ENCODE data around the gene SMC6.

Gene SMC6

DNA sequence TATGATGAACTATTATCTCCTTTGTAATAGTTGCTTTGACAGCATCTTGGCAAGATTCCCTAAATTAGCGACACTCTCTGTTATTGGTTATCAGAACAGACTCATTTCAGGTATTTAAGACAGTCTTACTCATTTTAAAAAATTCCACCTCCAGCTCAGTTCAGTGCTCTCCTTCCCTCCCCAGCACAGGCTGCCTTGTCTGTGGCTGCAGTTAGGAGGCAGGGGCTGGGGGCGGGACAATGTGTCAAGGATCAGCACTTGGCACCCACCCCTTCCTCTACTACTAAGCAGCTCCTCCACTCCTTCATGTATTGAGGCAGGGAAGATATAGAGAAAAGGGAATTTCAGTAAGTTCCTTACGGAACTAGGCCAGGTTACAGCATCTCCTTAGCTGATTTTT lies 128.2 kb downstream of the SMC6 start:
- Histone ChIP-seq H3K27me3 (replicated peaks) (no peaks in the 10 kb centered on the region), H3K36me3 (replicated peaks) (no peaks in the 10 kb centered on the region), H3K4me3 (ENCODE audit: low read depth, low read length) (no peak overlapping the region), H3K27ac (no peak overlapping the region)
- DNase-seq = no peak
- TF ChIP-seq, protein P1, sequence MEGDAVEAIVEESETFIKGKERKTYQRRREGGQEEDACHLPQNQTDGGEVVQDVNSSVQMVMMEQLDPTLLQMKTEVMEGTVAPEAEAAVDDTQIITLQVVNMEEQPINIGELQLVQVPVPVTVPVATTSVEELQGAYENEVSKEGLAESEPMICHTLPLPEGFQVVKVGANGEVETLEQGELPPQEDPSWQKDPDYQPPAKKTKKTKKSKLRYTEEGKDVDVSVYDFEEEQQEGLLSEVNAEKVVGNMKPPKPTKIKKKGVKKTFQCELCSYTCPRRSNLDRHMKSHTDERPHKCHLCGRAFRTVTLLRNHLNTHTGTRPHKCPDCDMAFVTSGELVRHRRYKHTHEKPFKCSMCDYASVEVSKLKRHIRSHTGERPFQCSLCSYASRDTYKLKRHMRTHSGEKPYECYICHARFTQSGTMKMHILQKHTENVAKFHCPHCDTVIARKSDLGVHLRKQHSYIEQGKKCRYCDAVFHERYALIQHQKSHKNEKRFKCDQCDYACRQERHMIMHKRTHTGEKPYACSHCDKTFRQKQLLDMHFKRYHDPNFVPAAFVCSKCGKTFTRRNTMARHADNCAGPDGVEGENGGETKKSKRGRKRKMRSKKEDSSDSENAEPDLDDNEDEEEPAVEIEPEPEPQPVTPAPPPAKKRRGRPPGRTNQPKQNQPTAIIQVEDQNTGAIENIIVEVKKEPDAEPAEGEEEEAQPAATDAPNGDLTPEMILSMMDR (IDR thresholded peaks at IDR 0.05; ENCODE audit: low read depth, low read length, missing control alignments) = no peak
- in situ Hi-C loops (cut with HindIII; ENCODE audit: low pct_ligation_motif_present, low sequenced_read_pairs) = no loop called here

DNA sequence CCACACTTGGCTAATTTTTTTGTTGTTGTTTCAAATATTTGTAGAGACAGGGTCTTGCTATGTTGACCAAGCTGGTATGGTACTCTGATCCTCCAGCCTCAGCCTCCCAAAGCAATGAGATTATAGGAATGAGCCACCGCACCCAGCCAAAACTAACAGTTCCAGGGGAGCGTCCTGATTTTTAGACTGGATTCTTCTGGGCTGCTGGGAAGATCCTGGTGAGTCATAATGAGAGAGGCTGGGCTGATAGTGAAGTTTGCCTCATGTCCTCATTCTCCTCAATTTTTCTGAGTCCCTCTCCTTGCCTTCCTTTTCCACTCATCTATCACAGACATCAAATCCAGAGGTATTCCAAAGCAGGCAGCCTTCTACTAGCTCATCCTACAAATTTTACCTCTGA lies 131.8 kb downstream of the SMC6 start:
- in situ Hi-C loops (cut with HindIII; ENCODE audit: low pct_ligation_motif_present, low sequenced_read_pairs) = no loop called here
- TF ChIP-seq, protein P1 (IDR thresholded peaks at IDR 0.05; ENCODE audit: low read depth, low read length, missing control alignments) = no peak
- H3K27ac ChIP-seq = no peak overlapping the region

DNA sequence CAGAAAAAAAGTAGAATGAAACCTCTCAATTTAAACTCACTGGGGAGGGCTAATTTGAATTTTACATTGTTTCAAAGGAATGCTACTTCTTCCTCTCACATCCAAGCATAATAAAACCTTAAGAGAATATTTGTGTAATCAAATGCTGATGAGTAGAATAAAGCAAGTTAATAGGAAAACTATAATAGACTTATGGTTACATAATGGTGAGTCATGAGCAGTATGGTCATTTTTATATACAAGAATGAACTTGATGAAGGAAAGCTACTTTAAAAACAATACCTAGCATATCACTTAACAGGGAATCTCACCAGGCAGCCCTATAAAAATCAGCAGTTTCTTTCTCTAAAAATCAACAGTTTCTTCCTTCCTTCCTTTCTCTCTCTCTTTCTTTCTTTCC lies 132.8 kb downstream of the SMC6 start:
- H3K27me3 ChIP-seq (replicated peaks) = no peaks in the 10 kb centered on the region
- no peak overlapping the region for H3K4me3 ChIP-seq (ENCODE audit: low read depth, low read length)
- H3K36me3 ChIP-seq (replicated peaks) = no peaks in the 10 kb centered on the region
- in situ Hi-C loops (cut with HindIII; ENCODE audit: low pct_ligation_motif_present, low sequenced_read_pairs) = no loop called here
- no peak overlapping the region for H3K27ac ChIP-seq
- DNase-seq = no peak
- TF ChIP-seq, protein P1 (IDR thresholded peaks at IDR 0.05; ENCODE audit: low read depth, low read length, missing control alignments) = no peak

More for the DNA sequence above, 131.8 kb downstream of the SMC6 start:
- H3K36me3 ChIP-seq (replicated peaks) = no peaks in the 10 kb centered on the region
- peak; percentile 47 for DNase-seq
- H3K4me3 ChIP-seq (ENCODE audit: low read depth, low read length) = no peak overlapping the region
- no peaks in the 10 kb centered on the region for H3K27me3 ChIP-seq (replicated peaks)

DNA sequence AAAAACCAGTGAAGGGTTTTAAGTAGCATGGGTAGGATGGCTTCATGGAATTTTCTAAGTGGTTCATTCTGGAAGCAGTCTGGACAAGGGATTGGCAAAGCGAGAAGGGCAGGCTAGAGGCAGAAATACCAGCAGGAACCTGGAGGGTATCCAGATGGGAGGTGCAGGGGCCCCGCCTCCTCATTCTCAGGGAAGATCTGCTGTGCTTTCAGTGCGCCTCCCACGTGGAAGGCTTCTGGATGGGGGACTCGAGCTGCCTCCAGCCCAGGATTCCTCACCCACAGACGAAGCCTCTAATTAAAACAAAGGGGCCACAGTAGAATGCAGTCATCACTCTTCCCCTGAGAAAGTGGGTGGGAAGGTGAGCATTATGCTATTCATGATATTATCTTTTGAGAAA lies 133.3 kb downstream of the SMC6 start:
- DNase-seq = no peak
- TF ChIP-seq, protein P1 (IDR thresholded peaks at IDR 0.05; ENCODE audit: low read depth, low read length, missing control alignments) = no peak
- H3K4me3 ChIP-seq (ENCODE audit: low read depth, low read length) = no peak overlapping the region
- no peak overlapping the region for H3K27ac ChIP-seq
- in situ Hi-C loops (cut with HindIII; ENCODE audit: low pct_ligation_motif_present, low sequenced_read_pairs) = no loop called here
- no peaks in the 10 kb centered on the region for H3K27me3 ChIP-seq (replicated peaks)
- H3K36me3 ChIP-seq (replicated peaks) = no peaks in the 10 kb centered on the region

- no peak for DNase-seq
- Histone ChIP-seq H3K27ac (no peak overlapping the region), H3K4me3 (ENCODE audit: low read depth, low read length) (no peak overlapping the region), H3K36me3 (replicated peaks) (no peaks in the 10 kb centered on the region), H3K27me3 (replicated peaks) (no peaks in the 10 kb centered on the region)
- TF ChIP-seq, protein P1 (IDR thresholded peaks at IDR 0.05; ENCODE audit: low read depth, low read length, missing control alignments) = no peak
- in situ Hi-C loops (cut with HindIII; ENCODE audit: low pct_ligation_motif_present, low sequenced_read_pairs) = no loop called here
Measured at GRCh38 chr2:17617955-17618354, 135.7 kb downstream of the SMC6 start.

GRCh38 chr2:17617516-17617915 lies 136.1 kb downstream of the SMC6 start:
- TF ChIP-seq, protein P1 (IDR thresholded peaks at IDR 0.05; ENCODE audit: low read depth, low read length, missing control alignments) = no peak
- no peak overlapping the region for H3K4me3 ChIP-seq (ENCODE audit: low read depth, low read length)
- H3K27ac ChIP-seq = no peak overlapping the region
- no peak for DNase-seq
- no peaks in the 10 kb centered on the region for H3K36me3 ChIP-seq (replicated peaks)
- H3K27me3 ChIP-seq (replicated peaks) = no peaks in the 10 kb centered on the region
- in situ Hi-C loops (cut with HindIII; ENCODE audit: low pct_ligation_motif_present, low sequenced_read_pairs) = no loop called here

Data from brain microvascular endothelial cell (primary cell).